Measurements from ENCODE around the gene RTN4.

The RTN4 gene

DNA sequence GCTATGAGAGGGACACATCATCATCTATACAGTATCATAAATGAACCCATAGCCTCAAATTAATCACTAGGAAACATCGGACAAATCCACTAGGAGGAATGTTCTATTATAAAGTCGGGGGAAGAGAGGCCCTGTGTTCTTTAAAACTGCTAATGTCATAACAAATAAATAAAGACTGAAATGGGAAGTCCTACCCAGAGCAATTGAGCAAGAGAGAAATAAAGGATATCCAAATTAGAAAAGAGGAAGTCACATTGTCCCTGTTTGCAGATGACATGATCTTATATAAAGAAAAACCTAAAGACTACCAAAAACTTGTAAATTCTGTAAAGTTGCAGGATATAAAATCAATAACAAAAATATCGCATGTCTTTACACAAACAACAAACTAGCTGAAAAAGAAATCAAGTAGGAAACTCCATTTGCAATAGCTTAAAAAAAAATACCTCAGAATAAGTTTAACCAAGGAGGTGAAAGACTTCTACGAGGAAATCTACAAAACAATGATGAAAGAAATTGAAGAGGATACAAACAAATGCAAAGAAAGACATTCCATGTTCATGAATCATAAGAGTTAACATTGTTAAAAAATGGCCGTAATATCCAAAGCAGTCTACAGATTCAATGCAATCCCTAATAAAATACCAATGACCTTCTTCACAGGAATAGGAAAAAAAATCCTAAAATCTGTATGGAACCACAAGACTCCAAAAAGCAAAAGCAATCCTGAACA, 30.6 kb downstream of the RTN4 start:
- no peak for DNase-seq (ENCODE audit: extremely low spot score)
- TF ChIP-seq CTCF (IDR thresholded peaks at IDR 0.05; ENCODE audit: control extremely low read depth, extremely low read depth, low read depth, missing control alignments) = no peak
- POLR2A ChIA-PET = no interaction called here
- CTCF ChIA-PET = interaction anchor here (1.0 to 2.0 kb wide), 6 partner anchors 8 to 181 kb away, joined by 3 to 5 read pairs (median 4); no protein-coding TSS in a partner anchor

GRCh38 chr2:55018619-55019018, 31.6 kb downstream of the RTN4 start:
- ChIA-PET CTCF (interaction anchor here (0.8 to 2.0 kb wide), 8 partner anchors 9 to 180 kb away, joined by 3 to 7 read pairs (median 4); no protein-coding TSS in a partner anchor), POLR2A (interaction anchor here (0.6 kb wide), 1 partner anchor 29 kb away, joined by 3 read pairs; no protein-coding TSS in a partner anchor)
- DNase-seq (ENCODE audit: extremely low spot score) = no peak
- TF ChIP-seq CTCF (IDR thresholded peaks at IDR 0.05; ENCODE audit: control extremely low read depth, extremely low read depth, low read depth, missing control alignments) = no peak

GRCh38 chr2:55017880-55018279, 32.4 kb downstream of the RTN4 start:
- no peak for TF ChIP-seq CTCF (IDR thresholded peaks at IDR 0.05; ENCODE audit: control extremely low read depth, extremely low read depth, low read depth, missing control alignments)
- POLR2A ChIA-PET = no interaction called here
- CTCF ChIA-PET = interaction anchor here (0.8 to 2.5 kb wide), 5 partner anchors 9 to 157 kb away, joined by 3 to 7 read pairs (median 5); no protein-coding TSS in a partner anchor
- no peak for DNase-seq (ENCODE audit: extremely low spot score)

DNA sequence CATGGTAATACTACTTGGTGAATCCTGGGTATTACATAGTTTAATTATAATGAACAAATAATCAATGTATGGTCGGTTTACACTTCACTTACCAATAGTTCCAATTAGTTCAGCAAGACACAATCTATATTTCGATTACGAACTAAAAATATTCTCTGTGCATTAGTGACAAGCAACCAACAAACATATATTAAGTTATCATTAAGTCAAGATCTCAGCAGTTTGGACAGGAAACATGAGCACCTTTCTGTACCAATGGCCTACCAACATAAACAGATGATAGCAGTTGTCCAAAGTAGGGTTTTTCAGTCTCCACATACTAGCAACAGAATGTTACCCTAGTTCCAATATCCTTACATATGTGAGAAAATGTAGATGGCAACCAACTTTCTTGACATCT, 32.8 kb downstream of the RTN4 start:
- ChIA-PET CTCF (interaction anchor here (1.1 to 3.3 kb wide), 8 partner anchors 8 to 158 kb away, joined by 3 to 14 read pairs (median 6); no protein-coding TSS in a partner anchor), POLR2A (no interaction called here)
- no peak for TF ChIP-seq CTCF (IDR thresholded peaks at IDR 0.05; ENCODE audit: control extremely low read depth, extremely low read depth, low read depth, missing control alignments)
- no peak for DNase-seq (ENCODE audit: extremely low spot score)

GRCh38 chr2:55014962-55015939, 35.0 kb downstream of the RTN4 start:
- POLR2A ChIA-PET = no interaction called here
- CTCF ChIA-PET = interaction anchor here (0.9 to 3.5 kb wide), 15 partner anchors 10 to 167 kb away, joined by 3 to 30 read pairs (median 6); no protein-coding TSS in a partner anchor
- DNase-seq (ENCODE audit: extremely low spot score) = no peak
- peak; percentile 66 for TF ChIP-seq CTCF (IDR thresholded peaks at IDR 0.05; ENCODE audit: control extremely low read depth, extremely low read depth, low read depth, missing control alignments)

DNA sequence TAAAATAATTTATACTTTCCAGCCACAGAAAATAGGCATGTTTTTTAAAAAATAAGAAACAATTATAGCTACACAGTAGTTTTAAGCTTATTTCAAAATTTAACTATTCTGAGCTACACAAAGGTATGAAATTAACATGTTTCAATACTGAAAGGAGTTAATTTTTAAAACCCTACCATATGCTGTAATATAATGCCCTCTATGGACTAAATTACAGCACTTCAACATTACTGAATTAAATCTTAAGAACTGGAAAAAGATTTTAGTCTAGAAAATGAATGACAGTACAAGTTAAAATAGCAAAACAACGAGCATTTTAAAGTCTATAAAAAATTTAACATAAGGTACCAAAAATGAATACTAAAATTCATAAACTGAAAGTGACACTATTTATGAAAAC, 36.3 kb downstream of the RTN4 start:
- ChIA-PET POLR2A (no interaction called here), CTCF (interaction anchor here (0.6 to 5.0 kb wide), 19 partner anchors 8 to 347 kb away, joined by 3 to 30 read pairs (median 4); no protein-coding TSS in a partner anchor)
- peak; percentile 30 for TF ChIP-seq CTCF (IDR thresholded peaks at IDR 0.05; ENCODE audit: control extremely low read depth, extremely low read depth, low read depth, missing control alignments)
- no peak for DNase-seq (ENCODE audit: extremely low spot score)
